ENCODE measurements around the gene NEURL2.
"Not testable (repeated sequence)": the region's sequence is repeated elsewhere in the genome, so short reads cannot be mapped to it uniquely, and the experiment has no call there.

NEURL2 gene

GRCh38 chr20:45874576-45874975, 16.4 kb downstream of the NEURL2 start:
- no peak for DNase-seq (ENCODE audit: low read depth in 1 of 2, low spot score in 1 of 2)

DNA sequence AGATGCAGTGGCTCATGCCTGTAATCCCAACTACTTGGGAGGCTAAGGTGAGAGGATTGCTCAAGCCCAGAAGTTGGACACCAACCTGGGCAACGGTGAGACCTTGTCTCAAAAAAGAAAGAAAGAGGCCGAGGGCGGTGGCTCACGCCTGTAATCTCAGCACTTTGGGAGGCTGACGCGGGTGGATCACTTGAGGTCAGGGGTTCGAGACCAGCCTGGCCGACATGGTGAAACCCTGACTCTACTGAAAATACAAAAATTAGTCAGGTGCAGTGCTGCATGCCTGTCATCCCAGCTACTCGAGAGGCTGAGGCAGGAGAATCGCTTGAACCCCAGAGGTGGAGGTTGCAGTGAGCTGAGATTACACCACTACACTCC, 16.9 kb downstream of the NEURL2 start:
- not testable (repeated sequence) for DNase-seq (ENCODE audit: low read depth in 1 of 2, low spot score in 1 of 2)

DNA sequence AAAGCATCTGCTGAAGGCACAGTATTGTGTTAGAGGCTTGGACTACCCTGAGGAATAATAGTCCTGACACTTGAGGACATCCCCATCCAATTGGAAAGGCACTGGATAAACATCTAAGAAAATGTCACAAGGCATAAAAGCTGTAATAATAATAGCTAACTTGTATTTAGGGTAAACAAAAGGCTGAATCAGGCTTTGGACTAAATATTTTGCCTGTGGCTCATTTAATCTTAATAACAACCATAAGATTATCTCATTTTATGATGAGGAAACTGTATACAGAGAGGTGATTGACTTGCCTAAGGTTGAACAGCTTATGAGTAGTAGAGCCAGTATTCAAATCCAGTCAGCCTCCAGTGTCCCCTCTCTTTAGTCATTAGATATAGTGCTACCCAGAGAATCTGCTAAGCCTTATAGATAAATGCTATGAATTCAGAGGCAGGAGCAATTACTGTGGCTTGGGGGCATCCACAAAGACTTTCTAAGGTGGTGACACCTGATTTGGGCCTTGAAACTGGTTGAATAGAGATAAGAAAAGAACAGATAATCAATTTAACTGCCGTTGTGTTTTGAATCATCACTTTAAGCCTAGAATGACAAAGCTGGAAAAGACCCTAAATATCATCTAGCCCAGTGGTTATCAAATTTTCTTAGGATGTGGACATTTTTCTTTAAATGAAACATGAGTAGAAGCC, 17.5 kb downstream of the NEURL2 start:
- DNase-seq (ENCODE audit: low read depth in 1 of 2, low spot score in 1 of 2): no peak

DNA sequence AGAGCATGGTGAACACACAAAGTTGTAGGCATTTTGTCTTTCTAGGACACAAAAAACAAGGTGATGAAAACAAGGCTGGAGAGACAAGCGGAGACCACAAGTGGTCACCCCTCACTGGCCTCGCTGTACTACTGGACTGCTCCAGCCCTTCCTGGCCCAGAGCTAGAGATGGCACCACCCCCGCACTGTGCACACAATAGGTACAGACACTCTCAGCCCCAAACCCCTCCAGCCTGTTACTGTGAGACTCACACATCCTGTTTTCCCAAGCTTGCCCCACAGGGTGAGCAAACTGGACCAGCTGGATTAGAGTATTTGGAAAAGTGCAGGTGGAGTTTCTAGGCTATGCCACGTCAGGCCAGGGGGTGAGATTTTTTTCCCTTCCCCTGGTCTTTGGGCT, 18.4 kb downstream of the NEURL2 start:
- DNase-seq (ENCODE audit: low read depth in 1 of 2, low spot score in 1 of 2): no peak

DNA sequence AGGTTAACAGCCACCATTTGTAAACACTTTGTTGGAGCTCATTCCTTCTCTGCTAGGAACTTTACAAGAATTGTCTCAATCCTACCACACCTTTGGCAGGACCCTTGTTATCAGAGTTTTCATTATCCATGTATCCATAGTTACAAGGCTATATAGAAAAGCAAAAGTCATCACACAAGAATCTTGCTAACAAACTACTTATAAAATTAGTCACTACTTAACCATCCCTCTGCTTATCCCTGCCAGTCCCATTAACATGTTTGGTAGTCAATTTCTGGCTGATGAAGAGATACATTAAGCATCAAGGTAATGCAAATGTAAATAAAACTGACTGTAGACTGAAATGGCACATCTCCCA, 23.2 kb downstream of the NEURL2 start:
- DNase-seq (ENCODE audit: low read depth in 1 of 2, low spot score in 1 of 2): no peak

GRCh38 chr20:45867136-45867818, 23.7 kb downstream of the NEURL2 start:
- no peak for DNase-seq (ENCODE audit: low read depth in 1 of 2, low spot score in 1 of 2)

- DNase-seq (ENCODE audit: low read depth in 1 of 2, low spot score in 1 of 2): no peak
Measured at GRCh38 chr20:45866454-45866853, 24.6 kb downstream of the NEURL2 start.

DNA sequence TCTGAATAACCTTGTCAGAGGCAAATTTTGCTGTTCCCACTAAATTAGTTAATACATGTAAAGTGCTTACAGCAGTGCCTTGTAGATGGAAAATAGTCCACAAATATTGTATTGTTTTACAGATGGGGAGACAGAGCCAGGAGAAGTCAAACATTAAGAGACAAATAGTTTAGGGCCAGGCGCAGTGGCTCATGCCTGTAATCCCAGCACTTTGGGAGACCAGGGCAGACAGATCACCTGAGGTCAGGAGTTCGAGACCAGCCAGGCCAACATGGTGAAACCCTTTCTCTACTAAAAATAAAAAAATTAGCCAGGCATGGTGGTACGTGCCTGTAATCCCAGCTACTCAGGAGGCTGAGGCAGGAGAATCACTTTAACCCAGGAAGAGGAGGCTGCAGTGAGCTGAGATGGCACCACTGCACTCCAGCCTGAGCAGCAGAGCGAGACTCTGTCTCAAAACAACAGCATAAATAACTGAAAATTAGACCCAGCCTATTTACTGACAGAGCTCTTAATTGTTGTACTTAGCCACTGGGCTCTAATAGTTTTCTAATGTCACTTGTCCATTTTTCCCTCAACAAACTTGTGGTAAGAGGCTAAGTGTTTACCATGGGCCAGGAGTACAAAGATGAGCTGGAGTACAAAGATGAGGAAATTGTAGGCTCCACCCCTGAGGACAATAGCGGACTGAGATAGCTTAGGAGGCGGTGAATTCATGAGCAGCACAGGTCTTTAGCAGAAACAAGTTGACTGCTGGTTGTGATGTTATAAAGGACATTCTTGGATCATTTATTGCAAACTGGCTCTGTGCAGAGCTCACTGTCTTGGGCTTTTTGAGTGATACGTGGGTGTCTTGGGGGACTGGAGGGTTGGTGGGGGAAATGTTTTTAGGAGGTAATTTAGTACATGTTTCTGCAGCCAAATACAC, 27.2 kb downstream of the NEURL2 start:
- DNase-seq (ENCODE audit: low read depth in 1 of 2, low spot score in 1 of 2): no peak

DNA sequence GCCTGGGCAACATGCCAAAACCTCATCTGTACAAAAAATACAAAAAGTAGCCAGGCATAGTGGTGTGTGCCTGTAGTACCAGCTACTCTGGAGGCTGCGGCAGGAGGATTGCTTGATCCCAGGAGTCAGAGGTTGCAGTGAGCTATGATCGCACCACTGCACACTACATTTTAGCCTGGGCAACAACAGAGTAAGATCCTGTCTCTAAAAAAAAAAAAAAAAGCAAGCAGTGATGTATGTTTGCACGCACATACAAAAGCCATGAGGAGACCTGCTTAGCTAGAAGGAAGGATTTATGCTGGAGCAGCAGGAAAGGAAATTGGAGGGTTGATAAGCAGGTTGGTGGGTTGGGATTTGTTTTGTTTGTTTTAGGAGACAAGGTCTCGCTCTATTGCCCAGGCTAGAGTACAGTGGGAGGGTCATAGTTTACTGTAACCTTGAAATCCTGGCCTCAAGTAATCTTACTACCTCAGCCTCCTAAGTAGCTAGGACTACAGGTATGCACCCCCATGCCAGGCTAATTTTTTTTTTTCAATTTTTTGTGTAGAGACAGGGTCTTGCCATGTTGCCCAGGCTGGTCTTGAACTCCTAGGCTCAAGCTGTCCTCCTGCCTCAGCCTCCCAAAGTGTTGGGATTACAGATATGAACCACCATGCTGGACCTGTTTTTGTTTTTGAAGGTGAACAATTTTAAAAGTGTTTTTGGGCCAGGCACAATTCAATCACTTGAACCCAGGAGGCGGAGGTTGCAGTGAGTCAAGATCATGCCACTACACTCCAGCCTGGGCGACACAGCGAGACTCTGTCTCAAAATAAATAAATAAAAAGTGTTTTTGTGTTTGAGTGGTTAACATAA, 29.6 kb downstream of the NEURL2 start:
- DNase-seq (ENCODE audit: low read depth in 1 of 2, low spot score in 1 of 2): no peak

GRCh38 chr20:45860560-45861220, 30.3 kb downstream of the NEURL2 start:
- DNase-seq (ENCODE audit: low read depth in 1 of 2, low spot score in 1 of 2): no peak

DNA sequence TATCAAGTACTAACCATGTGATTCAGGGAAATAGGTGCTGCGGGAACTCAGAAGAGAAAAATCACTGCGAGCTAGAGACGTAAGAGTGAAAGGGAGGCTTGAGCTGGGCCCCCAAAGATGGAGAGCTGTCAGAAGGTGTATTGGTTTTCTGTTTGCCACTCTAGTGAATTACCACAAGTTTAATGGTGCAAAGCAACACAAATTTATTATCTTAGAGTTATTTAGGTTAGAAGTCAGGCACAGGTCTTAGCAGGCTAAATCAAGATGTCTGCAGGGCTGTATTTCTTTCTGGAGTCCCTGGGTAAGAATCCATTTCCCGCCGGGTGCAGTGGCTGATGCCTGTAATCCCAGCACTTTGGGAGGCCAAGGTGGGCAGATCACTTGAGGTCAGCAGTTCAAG, 31.1 kb downstream of the NEURL2 start:
- DNase-seq (ENCODE audit: low read depth in 1 of 2, low spot score in 1 of 2): no peak

DNA sequence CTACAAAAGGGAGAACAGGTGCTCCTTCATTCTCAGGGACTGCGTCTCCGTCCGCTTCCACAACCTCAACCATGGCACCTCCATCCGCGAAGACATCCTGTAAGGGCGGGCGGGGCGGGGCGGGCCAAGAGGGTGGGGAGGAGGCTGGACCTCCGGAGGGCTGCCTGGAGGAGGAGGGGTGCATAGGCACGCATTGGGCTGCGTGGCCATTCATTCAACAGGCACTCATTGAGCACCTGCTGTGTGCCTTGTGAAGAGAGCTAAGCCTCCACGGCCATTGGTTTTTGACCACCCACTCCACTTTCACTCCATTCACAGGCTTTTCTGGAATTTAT, 33.2 kb downstream of the NEURL2 start:
- DNase-seq (ENCODE audit: low read depth in 1 of 2, low spot score in 1 of 2): peak in 1 of 2 donors; percentile 15

- DNase-seq (ENCODE audit: low read depth in 1 of 2, low spot score in 1 of 2): peak; percentile 70 to 84
Measured at GRCh38 chr20:45857114-45857881, 33.7 kb downstream of the NEURL2 start, which contains the start of the genes ACOT8 and ZSWIM3. TSS of gene ACOT8 (minus strand) at chr20:45857392. CDS start at chr20:45857315, 77 bp downstream. TSS of gene ZSWIM3 (plus strand) at chr20:45857614. CDS start at chr20:45857826, 212 bp downstream.

GRCh38 chr20:45853484-45853883, 37.5 kb downstream of the NEURL2 start:
- no peak for DNase-seq (ENCODE audit: low read depth in 1 of 2, low spot score in 1 of 2)

- no peak for DNase-seq (ENCODE audit: low read depth in 1 of 2, low spot score in 1 of 2)
Measured at GRCh38 chr20:45852326-45852725, 38.7 kb downstream of the NEURL2 start.

DNA sequence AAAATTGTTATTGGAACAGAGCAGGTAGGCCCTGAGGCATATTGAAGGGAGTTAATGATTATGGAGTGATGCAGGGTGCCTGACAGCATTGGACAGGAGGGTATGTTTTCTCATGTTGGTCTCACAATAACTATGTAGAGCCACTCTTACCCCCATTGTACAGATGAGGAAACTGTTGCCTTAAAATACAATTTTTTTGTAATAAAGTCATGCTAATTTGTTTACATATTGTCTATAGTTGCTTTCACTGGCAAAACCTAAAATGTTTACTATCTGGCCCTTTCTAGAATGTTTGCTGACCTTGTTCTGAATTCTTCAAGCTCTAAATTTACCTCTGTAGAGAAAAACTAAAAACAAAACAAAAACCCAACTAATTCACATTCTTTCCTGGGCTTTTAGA, 39.5 kb downstream of the NEURL2 start:
- no peak for DNase-seq (ENCODE audit: low read depth in 1 of 2, low spot score in 1 of 2)

DNA sequence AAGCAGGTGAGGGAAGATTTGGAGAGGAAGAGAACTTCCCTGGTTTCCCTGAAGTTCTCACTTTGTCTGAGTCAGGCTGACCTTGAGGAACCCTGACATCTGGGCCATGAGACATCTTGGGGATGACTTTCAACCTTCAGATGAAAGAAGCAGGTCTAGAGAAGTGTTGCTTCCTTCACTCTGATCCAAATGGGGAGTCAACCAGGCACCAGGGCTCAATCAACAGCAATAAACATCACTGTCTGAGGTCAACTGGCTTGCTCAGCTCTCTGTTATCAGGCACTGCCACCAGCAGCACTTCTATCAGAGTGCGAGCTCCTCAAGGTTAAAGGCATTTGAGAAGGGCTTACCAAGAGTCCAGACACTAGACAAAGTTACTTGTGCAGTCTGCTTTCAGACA, 40.1 kb downstream of the NEURL2 start:
- DNase-seq (ENCODE audit: low read depth in 1 of 2, low spot score in 1 of 2): no peak

DNA sequence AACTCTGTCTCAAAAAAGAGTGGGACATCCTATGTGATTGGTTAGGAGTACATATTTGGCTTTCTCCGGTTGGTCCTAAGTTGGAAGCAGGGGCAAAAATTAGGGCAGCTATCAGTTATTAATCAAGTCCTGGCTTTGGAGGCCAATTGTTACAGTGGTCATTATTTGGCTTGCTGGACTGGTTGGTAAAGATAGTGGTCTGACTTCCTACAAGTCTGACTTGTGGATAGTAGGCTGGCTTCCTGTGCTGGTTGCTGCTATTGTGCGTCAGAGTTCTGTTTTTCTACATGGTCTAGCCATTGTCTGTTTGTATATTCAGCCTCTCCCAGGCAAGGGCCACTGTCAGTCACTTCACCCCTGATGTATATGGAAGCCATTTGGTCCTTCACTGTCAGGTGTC, 40.8 kb downstream of the NEURL2 start:
- DNase-seq (ENCODE audit: low read depth in 1 of 2, low spot score in 1 of 2): no peak

GRCh38 chr20:45848969-45849582, 41.9 kb downstream of the NEURL2 start:
- DNase-seq (ENCODE audit: low read depth in 1 of 2, low spot score in 1 of 2): no peak
